Muscle layer of duodenum (tissue), 2 donors: ENCODE measurements around the gene PANX1.

ENCODE experiments used
- H3K27ac ChIP-seq: one replicate; pipeline ENCODE4 v1.7.0; 2013; ENCODE audit warnings: mild to moderate bottlenecking, low read length
- H3K27me3 ChIP-seq: one replicate; pipeline ENCODE4 v1.7.0; 2013; ENCODE audit warnings: low read depth, mild to moderate bottlenecking, control low read depth, low read length
- H3K36me3 ChIP-seq, 2 donors: one replicate each; pipeline ENCODE4 v1.7.0; 2013; ENCODE audit warnings: low read length in 2 of 2, control low read depth in 1 of 2, mild to moderate bottlenecking in 1 of 2; ENCODE audit not compliant: insufficient read depth in 2 of 2, control insufficient read depth in 1 of 2
- H3K4me1 ChIP-seq, 2 donors: one replicate each; pipeline ENCODE4 v1.7.0; 2013; ENCODE audit warnings: low read length in 2 of 2, mild to moderate bottlenecking in 2 of 2, control low read depth in 1 of 2, moderate library complexity in 1 of 2; ENCODE audit not compliant: insufficient read depth in 2 of 2, control insufficient read depth in 1 of 2
- H3K4me3 ChIP-seq, 2 donors: one replicate each; pipeline ENCODE4 v1.7.0; 2013; ENCODE audit warnings: low read length in 2 of 2, low read depth in 1 of 2, mild to moderate bottlenecking in 1 of 2
- H3K9me3 ChIP-seq, 2 donors: one replicate each; pipeline ENCODE4 v1.7.0; 2013; ENCODE audit warnings: low read length in 2 of 2, control low read depth in 1 of 2, mild to moderate bottlenecking in 1 of 2; ENCODE audit not compliant: control insufficient read depth in 1 of 2
- donor health status: healthy.

Gene PANX1

DNA sequence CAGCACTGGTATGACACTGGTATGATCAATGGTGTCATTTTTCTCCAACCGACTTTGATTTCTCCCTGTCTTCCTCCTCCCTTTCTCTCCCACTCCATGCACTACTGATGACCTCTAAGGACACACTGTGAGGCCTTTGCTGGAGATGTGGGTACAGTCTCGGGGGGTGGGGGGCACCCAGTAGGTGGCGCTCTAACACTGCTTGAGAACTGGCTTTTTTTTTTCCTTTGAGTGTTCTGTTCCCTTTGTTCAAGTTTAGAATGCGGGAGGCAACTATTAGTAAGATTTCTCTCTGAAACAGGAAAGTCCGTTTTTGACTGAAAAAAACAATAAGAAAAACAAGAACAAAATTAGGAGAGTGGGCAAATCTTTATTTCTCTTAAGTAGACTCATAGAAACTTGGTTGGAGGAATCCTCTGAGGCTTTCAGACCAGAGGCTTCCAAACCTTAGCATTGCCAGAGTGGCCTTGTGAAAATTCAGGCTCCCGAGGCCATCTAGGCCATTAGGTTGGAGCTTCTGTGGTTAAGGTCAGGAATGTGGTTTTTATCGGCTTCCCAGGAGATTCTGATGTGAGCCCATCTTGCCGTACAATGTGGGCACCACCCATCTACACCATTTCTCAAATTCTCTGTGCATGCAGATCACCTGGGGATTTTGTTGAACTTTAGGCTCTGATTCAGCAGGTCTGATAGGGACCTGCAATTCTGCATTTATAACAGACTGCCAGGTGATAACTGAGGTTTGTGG is 43.2 kb downstream of the PANX1 start:
- Histone ChIP-seq H3K36me3 (no peaks in the 10 kb centered on the region), H3K27ac (no peak overlapping the region), H3K4me3 (no peak overlapping the region), H3K9me3 (no peaks in the 10 kb centered on the region), H3K27me3 (no peaks in the 10 kb centered on the region), H3K4me1 (peaks cover 0 to 17% of the 10 kb centered on the region in 2 donors)

DNA sequence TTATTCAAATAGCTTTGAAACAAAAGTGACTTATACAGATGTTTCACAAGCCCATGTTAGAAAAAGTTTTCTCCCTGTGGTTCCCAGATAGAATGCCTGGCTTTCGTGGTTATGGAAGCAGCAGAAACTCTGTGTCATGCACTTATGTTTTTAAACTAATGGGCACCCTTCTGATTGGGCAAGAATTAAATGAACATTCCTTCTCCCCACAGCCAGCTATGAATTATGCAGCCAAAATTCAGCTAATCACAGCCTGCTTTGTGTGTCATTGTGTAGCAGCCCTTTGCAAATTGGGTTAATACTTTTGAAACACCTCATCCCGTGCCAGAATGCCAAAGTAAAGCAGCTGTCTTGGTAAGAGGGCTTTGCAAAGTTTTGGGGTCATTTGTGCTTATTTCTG is 46.9 kb downstream of the PANX1 start:
- Histone ChIP-seq H3K27me3 (no peaks in the 10 kb centered on the region), H3K36me3 (peaks cover 11 to 24% of the 10 kb centered on the region in 2 donors), H3K4me3 (no peak overlapping the region), H3K27ac (no peak overlapping the region), H3K4me1 (peaks cover 0 to 17% of the 10 kb centered on the region in 2 donors), H3K9me3 (no peaks in the 10 kb centered on the region)

GRCh38 chr11:94178331-94178730 is 49.7 kb downstream of the PANX1 start:
- Histone ChIP-seq H3K27ac (no peak overlapping the region), H3K27me3 (no peaks in the 10 kb centered on the region), H3K9me3 (no peaks in the 10 kb centered on the region), H3K36me3 (peaks cover 19 to 32% of the 10 kb centered on the region in 2 donors), H3K4me1 (peaks cover 0 to 17% of the 10 kb centered on the region in 2 donors), H3K4me3 (no peak overlapping the region)

DNA sequence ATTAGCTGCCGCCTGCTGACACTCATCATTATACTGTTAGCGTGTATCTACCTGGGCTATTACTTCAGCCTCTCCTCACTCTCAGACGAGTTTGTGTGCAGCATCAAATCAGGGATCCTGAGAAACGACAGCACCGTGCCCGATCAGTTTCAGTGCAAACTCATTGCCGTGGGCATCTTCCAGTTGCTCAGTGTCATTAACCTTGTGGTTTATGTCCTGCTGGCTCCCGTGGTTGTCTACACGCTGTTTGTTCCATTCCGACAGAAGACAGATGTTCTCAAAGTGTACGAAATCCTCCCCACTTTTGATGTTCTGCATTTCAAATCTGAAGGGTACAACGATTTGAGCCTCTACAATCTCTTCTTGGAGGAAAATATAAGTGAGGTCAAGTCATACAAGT is 51.1 kb downstream of the PANX1 start:
- H3K9me3 ChIP-seq, result no peaks in the 10 kb centered on the region
- no peak overlapping the region for H3K27ac ChIP-seq
- H3K4me1 ChIP-seq, result peaks cover 0 to 12% of the 10 kb centered on the region in 2 donors
- H3K4me3 ChIP-seq, result no peak overlapping the region
- peaks cover 19 to 32% of the 10 kb centered on the region in 2 donors for H3K36me3 ChIP-seq
- no peaks in the 10 kb centered on the region for H3K27me3 ChIP-seq

DNA sequence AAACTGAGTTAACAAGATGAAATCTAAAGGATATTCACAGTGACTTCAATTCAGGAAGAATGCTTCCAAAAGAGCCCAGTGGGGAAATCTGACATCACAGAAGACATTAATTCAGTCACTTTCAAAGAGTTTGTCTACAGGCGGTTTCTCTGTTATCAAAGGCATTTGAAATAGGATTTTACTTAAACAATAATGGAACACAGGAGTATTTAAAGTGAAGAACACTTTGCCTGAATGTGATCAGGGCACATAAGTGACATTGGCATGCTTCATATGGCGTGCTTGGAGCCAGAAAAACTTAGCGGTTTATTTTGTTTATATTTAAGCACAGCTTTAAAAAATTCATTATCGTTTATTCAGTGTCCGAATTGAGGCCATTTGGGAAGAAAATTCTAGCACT is 52.9 kb downstream of the PANX1 start:
- Histone ChIP-seq H3K27ac (no peak overlapping the region), H3K4me1 (no peaks in the 10 kb centered on the region), H3K4me3 (no peak overlapping the region), H3K36me3 (peaks cover 19 to 39% of the 10 kb centered on the region in 2 donors), H3K27me3 (no peaks in the 10 kb centered on the region), H3K9me3 (no peaks in the 10 kb centered on the region)

DNA sequence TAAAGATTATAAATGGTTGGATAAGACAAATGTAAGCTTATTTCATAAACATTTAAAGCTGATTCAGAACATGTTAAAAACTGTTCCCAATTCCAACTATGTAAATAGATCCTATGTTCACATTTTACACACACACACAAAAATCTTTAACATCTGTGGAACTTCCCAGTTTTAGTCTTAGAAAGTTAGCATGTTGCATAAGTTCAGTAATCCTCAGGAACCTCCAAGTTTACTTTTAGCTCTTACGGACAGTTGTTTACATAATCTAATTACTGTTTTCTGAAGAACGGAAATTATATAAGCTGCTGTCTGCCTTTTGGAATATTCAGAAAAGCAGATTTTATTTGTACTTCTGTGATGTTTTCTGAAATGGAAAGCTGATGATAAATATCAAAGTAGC is 53.3 kb downstream of the PANX1 start:
- H3K9me3 ChIP-seq, result no peaks in the 10 kb centered on the region
- no peak overlapping the region for H3K4me3 ChIP-seq
- no peaks in the 10 kb centered on the region for H3K4me1 ChIP-seq
- no peak overlapping the region for H3K27ac ChIP-seq
- H3K27me3 ChIP-seq, result no peaks in the 10 kb centered on the region
- H3K36me3 ChIP-seq, result peaks cover 19 to 39% of the 10 kb centered on the region in 2 donors

GRCh38 chr11:94183251-94183885 is 54.7 kb downstream of the PANX1 start:
- Histone ChIP-seq H3K27me3 (no peaks in the 10 kb centered on the region), H3K27ac (no peak overlapping the region), H3K36me3 (peaks cover 19 to 36% of the 10 kb centered on the region in 2 donors), H3K4me1 (no peaks in the 10 kb centered on the region), H3K4me3 (no peak overlapping the region), H3K9me3 (no peaks in the 10 kb centered on the region)

GRCh38 chr11:94183886-94184264 is 55.2 kb downstream of the PANX1 start:
- Histone ChIP-seq H3K4me3 (peak overlapping the region in 1 of 2 donors; percentile 4), H3K27me3 (no peaks in the 10 kb centered on the region), H3K4me1 (no peaks in the 10 kb centered on the region), H3K36me3 (peaks cover 16 to 31% of the 10 kb centered on the region in 2 donors), H3K9me3 (no peaks in the 10 kb centered on the region), H3K27ac (no peak overlapping the region)

DNA sequence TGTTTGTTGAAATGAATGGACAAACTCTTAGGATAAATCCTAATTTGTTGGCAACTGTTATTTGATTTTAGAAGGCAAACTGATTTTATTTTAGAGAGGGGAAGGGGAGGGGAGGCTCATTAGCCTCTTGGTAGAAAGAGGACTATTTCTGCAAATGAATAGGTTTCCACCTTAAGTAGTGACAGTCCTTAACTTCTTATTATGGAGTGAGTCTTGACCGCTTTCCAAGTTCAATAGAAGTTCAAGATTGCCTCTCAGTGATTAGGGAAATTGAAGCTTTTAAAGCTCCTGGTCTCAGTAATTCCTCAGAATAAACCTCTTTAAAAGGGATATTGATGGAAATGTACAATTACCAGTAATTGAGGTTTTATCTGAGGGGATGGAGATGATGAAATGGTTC is 55.7 kb downstream of the PANX1 start:
- H3K4me1 ChIP-seq, result no peaks in the 10 kb centered on the region
- H3K36me3 ChIP-seq, result peaks cover 16 to 27% of the 10 kb centered on the region in 2 donors
- no peaks in the 10 kb centered on the region for H3K27me3 ChIP-seq
- H3K27ac ChIP-seq, result no peak overlapping the region
- peak overlapping the region in 1 of 2 donors; percentile 4 for H3K4me3 ChIP-seq
- H3K9me3 ChIP-seq, result no peaks in the 10 kb centered on the region

DNA sequence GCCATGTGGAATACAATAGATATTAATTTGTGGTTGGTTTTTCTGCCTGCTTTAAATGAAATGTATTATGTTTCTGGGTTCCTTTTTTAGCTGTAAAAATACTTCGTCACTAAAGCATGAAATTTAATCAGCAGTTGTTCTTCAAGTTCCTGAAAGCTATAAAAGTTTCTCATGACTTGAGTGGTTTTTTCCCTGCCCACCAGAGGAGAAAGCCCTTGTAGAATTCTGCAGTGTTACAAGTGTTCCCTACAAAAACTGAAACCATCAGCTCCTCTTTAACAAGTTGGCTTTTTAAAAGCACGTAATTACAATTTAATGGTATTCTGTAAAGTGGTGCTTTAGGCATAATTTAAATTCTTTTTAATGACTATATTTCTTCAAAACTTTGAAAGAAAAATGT is 56.2 kb downstream of the PANX1 start:
- Histone ChIP-seq H3K9me3 (no peaks in the 10 kb centered on the region), H3K27me3 (no peaks in the 10 kb centered on the region), H3K4me3 (no peak overlapping the region), H3K36me3 (peaks cover 12 to 22% of the 10 kb centered on the region in 2 donors), H3K4me1 (no peaks in the 10 kb centered on the region), H3K27ac (no peak overlapping the region)

DNA sequence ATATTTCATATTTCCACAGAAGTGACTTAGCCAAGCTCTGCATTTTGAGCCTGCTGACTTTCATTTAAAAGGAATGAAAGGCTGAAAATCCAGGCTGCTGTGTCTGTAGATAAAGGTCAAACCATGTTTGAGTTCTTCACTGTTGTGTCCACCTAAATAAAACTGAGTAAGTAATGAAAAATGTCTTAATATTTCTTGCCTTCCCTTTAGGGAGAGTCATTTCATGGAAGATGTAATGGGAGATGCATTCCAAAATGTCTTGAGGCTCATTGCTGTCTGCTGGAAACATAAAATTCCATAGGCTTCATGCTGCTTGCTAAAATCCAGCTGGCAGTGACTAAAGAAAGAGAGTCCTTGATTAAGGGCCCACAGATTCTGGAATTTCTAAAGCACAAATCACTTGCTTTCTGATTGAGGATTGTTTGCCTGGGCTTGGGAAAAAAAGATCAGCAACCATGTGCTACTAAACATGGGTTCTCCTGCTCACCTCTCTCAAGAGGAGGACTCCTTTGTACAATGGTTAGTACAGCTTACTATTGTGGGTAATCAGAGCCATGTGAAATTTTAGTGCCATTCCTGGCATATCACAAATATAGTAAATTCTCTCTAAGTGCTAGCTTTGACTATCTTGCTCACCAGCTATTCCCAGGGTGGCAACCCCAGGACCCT is 56.9 kb downstream of the PANX1 start:
- no peak overlapping the region for H3K27ac ChIP-seq
- no peak overlapping the region for H3K4me3 ChIP-seq
- H3K27me3 ChIP-seq, result no peaks in the 10 kb centered on the region
- no peaks in the 10 kb centered on the region for H3K4me1 ChIP-seq
- peaks cover 8 to 15% of the 10 kb centered on the region in 2 donors for H3K36me3 ChIP-seq
- H3K9me3 ChIP-seq, result no peaks in the 10 kb centered on the region
